HepG2 (cell line): ENCODE measurements around the gene TRIM37. TPM values are rescaled to one million over a fixed set of nuclear protein-coding genes. Genes with fewer than 3 reads are reported as not detected.
A peak's percentile ranks its signal among the peaks of the same experiment; 100 is the strongest.

Experiments
- ARNT2 ChIP-seq: sonication (generic); formaldehyde crosslinking; IDR thresholded peaks from 2 replicates; pipeline ENCODE4 v1.8.0; 2022; ENCODE audit warnings: mild to moderate bottlenecking, low read depth, missing genetic modification reagents, moderate library complexity
- ETV6 ChIP-seq: sonication (generic); formaldehyde crosslinking; conservative IDR thresholded peaks from 2 replicates; pipeline ENCODE4 v1.4.0; 2020; ENCODE audit warnings: missing genetic modification reagents
- FIP1L1 ChIP-seq: fragments of 200-400 bp; formaldehyde crosslinking; IDR thresholded peaks from 2 replicates; pipeline ENCODE4 v1.6.1; 2018; ENCODE audit warnings: low read depth, mild to moderate bottlenecking, low read length, moderate library complexity, borderline replicate concordance; ENCODE audit not compliant: insufficient read depth
- HDAC1 ChIP-seq: sonication (generic); formaldehyde crosslinking; IDR thresholded peaks from 2 replicates; pipeline ENCODE4 v1.5.1; 2020; ENCODE audit warnings: mild to moderate bottlenecking, missing genetic modification reagents
- HOXD1 ChIP-seq: sonication (generic); formaldehyde crosslinking; IDR thresholded peaks from 2 replicates; pipeline ENCODE4 v1.5.0; 2020; ENCODE audit warnings: missing genetic modification reagents
- JUNB ChIP-seq: sonication (generic); formaldehyde crosslinking; IDR thresholded peaks from 2 replicates; pipeline ENCODE4 v1.8.0; 2022; ENCODE audit warnings: missing genetic modification reagents, mild to moderate bottlenecking, borderline replicate concordance
- KDM1A ChIP-seq: IDR thresholded peaks from 2 replicates; pipeline ENCODE4 v1.6.1; 2016; ENCODE audit warnings: missing compliant biosample characterization
- KLF15 ChIP-seq: sonication (generic); formaldehyde crosslinking; IDR thresholded peaks from 2 replicates; pipeline ENCODE4 v1.8.1; 2023; ENCODE audit warnings: borderline replicate concordance, mild to moderate bottlenecking, inconsistent platforms, missing genetic modification reagents, mixed read lengths
- KLF16 ChIP-seq, 2 experiments: sonication (generic) in 1 of 2; formaldehyde crosslinking in 1 of 2; IDR thresholded peaks; 2 replicates each; pipeline versions ENCODE4 v1.6.1 to v1.8.0; 2016 to 2023; ENCODE audit warnings: missing genetic modification reagents in 2 of 2, missing compliant biosample characterization in 1 of 2
- KLF9 ChIP-seq: IDR thresholded peaks from 2 replicates; pipeline ENCODE4 v1.6.1; 2016; ENCODE audit warnings: low read depth
- LBX2 ChIP-seq: sonication (generic); formaldehyde crosslinking; IDR thresholded peaks from 2 replicates; pipeline ENCODE4 v1.5.0; 2020; ENCODE audit warnings: missing genetic modification reagents, mild to moderate bottlenecking, borderline replicate concordance
- LRRFIP1 ChIP-seq: sonication (generic); formaldehyde crosslinking; conservative IDR thresholded peaks from 2 replicates; pipeline ENCODE4 v1.4.0; 2020; ENCODE audit warnings: missing genetic modification reagents
- MZF1 ChIP-seq: sonication (generic); formaldehyde crosslinking; IDR thresholded peaks from 2 replicates; pipeline ENCODE4 v1.8.1; 2023; ENCODE audit warnings: mild to moderate bottlenecking, missing genetic modification reagents, borderline replicate concordance
- NBN ChIP-seq: fragments of 450-650 bp; conservative IDR thresholded peaks from 2 replicates; pipeline ENCODE4 v1.6.1; 2017
- PHF8 ChIP-seq: sonication (generic); formaldehyde crosslinking; IDR thresholded peaks from 2 replicates; pipeline ENCODE4 v1.5.0; 2020; ENCODE audit warnings: missing genetic modification reagents
- PITX1 ChIP-seq: sonication (generic); formaldehyde crosslinking; IDR thresholded peaks from 2 replicates; pipeline ENCODE4 v1.5.1; 2020; ENCODE audit warnings: mild to moderate bottlenecking, missing genetic modification reagents
- POLR2AphosphoS2 ChIP-seq: IDR thresholded peaks from 2 replicates; pipeline ENCODE4 v1.6.1; 2011; ENCODE audit warnings: low read depth, low read length, improper control_type of control experiment
- SATB2 ChIP-seq: sonication (generic); formaldehyde crosslinking; IDR thresholded peaks from 2 replicates; pipeline ENCODE4 v1.5.0; 2020; ENCODE audit warnings: missing genetic modification reagents
- SMARCE1 ChIP-seq: fragments of 450-650 bp; IDR thresholded peaks from 2 replicates; pipeline ENCODE4 v1.6.1; 2017; ENCODE audit warnings: borderline replicate concordance
- SYNCRIP ChIP-seq: fragments of 200-400 bp; formaldehyde crosslinking; IDR thresholded peaks from 2 replicates; pipeline ENCODE4 v1.6.1; 2018; ENCODE audit warnings: mild to moderate bottlenecking, low read depth, low read length; ENCODE audit not compliant: insufficient read depth
- TEAD2 ChIP-seq: sonication (generic); formaldehyde crosslinking; IDR thresholded peaks from 2 replicates; pipeline ENCODE4 v1.9.0; 2021; ENCODE audit warnings: missing genetic modification reagents
- TEF ChIP-seq: sonication (generic); formaldehyde crosslinking; IDR thresholded peaks from 2 replicates; pipeline ENCODE4 v1.5.0; 2020; ENCODE audit warnings: missing genetic modification reagents
- YEATS2 ChIP-seq: sonication (generic); formaldehyde crosslinking; IDR thresholded peaks from 2 replicates; pipeline ENCODE4 v1.4.0; 2020; ENCODE audit warnings: missing genetic modification reagents, borderline replicate concordance
- YY1 ChIP-seq: IDR thresholded peaks from 2 replicates; pipeline ENCODE4 v1.6.1; 2011; ENCODE audit warnings: low read length, low read depth, moderate library complexity, mild to moderate bottlenecking; ENCODE audit not compliant: insufficient read depth, insufficient replicate concordance
- ZBTB7A ChIP-seq: sonication (generic); formaldehyde crosslinking; IDR thresholded peaks from 2 replicates; pipeline ENCODE4 v1.8.0; 2022; ENCODE audit warnings: mild to moderate bottlenecking, missing genetic modification reagents
- ZC3H13 ChIP-seq: sonication (generic); formaldehyde crosslinking; IDR thresholded peaks from 2 replicates; pipeline ENCODE4 v1.8.1; 2023; ENCODE audit warnings: mild to moderate bottlenecking, missing genetic modification reagents, moderate library complexity
- ZNF10 ChIP-seq: sonication (generic); formaldehyde crosslinking; IDR thresholded peaks from 2 replicates; pipeline ENCODE4 v1.4.0; 2020; ENCODE audit warnings: mild to moderate bottlenecking, low read depth, missing genetic modification reagents, borderline replicate concordance
- ZNF101 ChIP-seq: sonication (generic); formaldehyde crosslinking; IDR thresholded peaks from 2 replicates; pipeline ENCODE4 v1.4.0; 2020; ENCODE audit warnings: mild to moderate bottlenecking, low read depth, missing genetic modification reagents, borderline replicate concordance
- ZNF543 ChIP-seq: sonication (generic); formaldehyde crosslinking; IDR thresholded peaks from 2 replicates; pipeline ENCODE4 v1.4.0; 2020; ENCODE audit warnings: mild to moderate bottlenecking, missing genetic modification reagents
- ZNF724P ChIP-seq: sonication (generic); formaldehyde crosslinking; IDR thresholded peaks from 2 replicates; pipeline ENCODE4 v1.8.0; 2022; ENCODE audit warnings: missing genetic modification reagents, borderline replicate concordance
- ZNF773 ChIP-seq: sonication (generic); formaldehyde crosslinking; IDR thresholded peaks from 2 replicates; pipeline ENCODE4 v1.4.0; 2020; ENCODE audit warnings: missing genetic modification reagents, borderline replicate concordance
- polyA plus RNA-seq, 8 experiments: library from polyadenylated mRNA; depleted of rRNA in 3 of 8; stranded (reverse) in 7 of 8; unstranded in 1 of 8; fragments of >200 nt; fragmentation: Illumina TruSeq in 4 of 8; extraction: Trizol in 4 of 8; gene quantifications; 2 replicates each; pipeline versions ENCODE4 v1.2.1 to v1.2.3, GENCODE V29; 2011 to 2016; ENCODE audit warnings: low read depth in 4 of 8, missing spikeins in 1 of 8, mixed read lengths in 1 of 8; ENCODE audit not compliant: insufficient read depth in 1 of 8
- total RNA-seq, 5 experiments: library from RNA; depleted of rRNA; stranded (reverse); fragments of >200 nt; fragmentation: Illumina TruSeq; extraction: Trizol; gene quantifications; 2 replicates each; pipeline ENCODE4 v1.2.3, GENCODE V29; 2016; ENCODE audit warnings: low read depth in 1 of 5

Gene TRIM37
- total and polyA plus RNA-seq, 2 of the 13 experiments (the other 11 are each of a cell fraction or from before 2014, with no cell fraction given), result 12.4 to 39.1 TPM

- no peak for TF ChIP-seq LRRFIP1 (CRISPR knock-in tag)
- TF ChIP-seq ZBTB7A (CRISPR knock-in tag), result no peak
- no peak for TF ChIP-seq KDM1A (CRISPR knock-in tag)
- no peak for TF ChIP-seq KLF16 (CRISPR knock-in tag; IDR thresholded peaks at IDR 0.05)
- TF ChIP-seq HOXD1 (CRISPR knock-in tag), result no peak
- no peak for TF ChIP-seq ZNF10 (CRISPR knock-in tag)
- TF ChIP-seq KLF15, result no peak
- no peak for TF ChIP-seq SMARCE1
- TF ChIP-seq HDAC1, result no peak
- TF ChIP-seq KLF9 (CRISPR knock-in tag), result no peak
- no peak for TF ChIP-seq PITX1 (CRISPR knock-in tag)
- no peak for TF ChIP-seq SYNCRIP
- no peak for TF ChIP-seq MZF1 (CRISPR knock-in tag)
- 0 out of 2 replicates have a peak, but pooled peaks have one; percentile 5 for TF ChIP-seq LBX2 (CRISPR knock-in tag)
- TF ChIP-seq YEATS2, result no peak
- TF ChIP-seq TEF, result no peak
- TF ChIP-seq ZNF543, result no peak
- TF ChIP-seq FIP1L1, result no peak
- TF ChIP-seq ARNT2 (CRISPR knock-in tag), result no peak
- no peak for TF ChIP-seq NBN
- TF ChIP-seq ZC3H13 (CRISPR knock-in tag), result 0 out of 2 replicates have a peak, but pooled peaks have one; percentile 2
- no peak for TF ChIP-seq POLR2AphosphoS2
- no peak for TF ChIP-seq SATB2 (CRISPR knock-in tag)
- no peak for TF ChIP-seq ZNF773
- TF ChIP-seq ZNF724P (CRISPR knock-in tag), result no peak
- TF ChIP-seq PHF8, result no peak
- TF ChIP-seq TEAD2 (CRISPR knock-in tag), result no peak
- TF ChIP-seq JUNB (CRISPR knock-in tag), result no peak
- no peak for TF ChIP-seq ZNF101 (CRISPR knock-in tag)
- no peak for TF ChIP-seq YY1
- TF ChIP-seq ETV6 (CRISPR knock-in tag), result no peak
Observed at GRCh38 chr17:59154292-59154720, 47.6 kb upstream of the TRIM37 start (continued).
